ENCODE data around the gene ARHGAP26.
A peak's percentile ranks its signal among the peaks of the same experiment; 100 is the strongest.

Gene ARHGAP26

DNA sequence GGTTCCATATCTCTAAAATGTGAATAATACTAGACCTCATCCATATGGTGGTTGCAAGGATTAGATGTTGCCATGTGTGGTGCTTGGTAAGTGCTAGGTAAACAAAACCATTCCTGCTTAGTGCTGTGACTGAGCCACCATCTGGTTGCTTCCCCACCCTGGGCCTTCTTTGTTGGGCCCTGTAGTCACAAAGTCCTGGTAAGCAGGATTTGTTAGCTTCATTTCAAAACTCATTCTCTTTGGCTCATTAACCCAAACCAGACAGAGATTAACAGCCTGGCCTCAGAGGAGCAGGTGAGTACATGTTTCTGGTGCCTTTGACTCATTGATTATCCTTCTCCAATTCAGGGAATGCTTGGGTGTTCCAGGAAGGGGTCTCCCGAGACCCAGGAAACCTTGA, 240.2 kb downstream of the ARHGAP26 start:
- no peak for DNase-seq (ENCODE audit: low read depth in 2 of 2, low spot score in 1 of 2)

DNA sequence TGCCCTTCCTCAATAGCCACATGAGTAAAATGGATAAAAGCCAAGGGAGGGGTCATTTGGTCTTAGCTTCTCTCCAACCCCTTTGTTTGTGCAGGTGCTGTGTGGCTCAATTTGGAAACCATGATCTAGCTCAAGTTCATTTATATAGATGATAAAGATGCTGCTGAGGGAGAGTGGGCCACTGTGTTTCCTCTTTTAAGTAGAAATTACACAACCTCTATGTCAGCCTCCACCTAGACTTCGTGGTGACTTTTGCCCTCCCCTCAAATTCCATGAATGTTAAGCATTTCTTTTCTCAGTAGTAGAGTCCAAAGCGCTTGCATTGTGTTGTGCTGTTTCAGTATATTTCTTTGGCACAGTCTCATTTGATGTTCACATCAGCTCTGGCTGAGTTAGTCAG, 241.4 kb downstream of the ARHGAP26 start:
- DNase-seq (ENCODE audit: low read depth in 2 of 2, low spot score in 1 of 2): no peak

DNA sequence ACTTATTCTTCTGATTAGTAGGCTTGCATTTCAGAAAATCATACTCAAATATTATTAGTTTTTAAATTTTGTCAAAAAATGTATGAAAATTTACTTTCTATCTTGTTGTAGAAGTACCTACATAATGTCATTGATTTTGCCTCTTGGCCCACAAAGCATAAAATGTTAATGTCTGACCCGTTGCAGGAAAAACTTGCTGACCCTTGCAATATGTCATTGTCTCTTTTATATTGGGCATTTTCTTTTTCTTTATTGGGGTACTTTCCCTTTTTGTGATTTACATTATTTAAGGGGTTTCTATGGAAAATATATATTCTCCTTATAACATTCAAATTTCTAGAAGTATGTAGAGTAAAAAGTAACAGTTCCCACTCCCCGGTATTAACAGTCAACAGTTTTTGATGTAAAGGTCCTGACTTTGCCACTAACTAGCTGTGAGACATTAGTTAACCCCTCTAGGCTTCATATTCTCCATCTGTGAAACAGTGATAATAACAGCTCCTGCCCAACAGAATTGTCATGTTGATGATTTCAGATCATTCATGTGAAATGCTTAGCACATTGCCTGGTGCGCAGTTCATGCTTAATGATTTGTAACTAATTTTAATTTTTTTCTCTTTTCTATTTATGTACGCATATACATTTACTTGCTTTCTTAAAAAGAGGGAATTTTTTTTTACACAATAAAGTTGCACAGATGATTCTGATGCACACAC, 243.2 kb downstream of the ARHGAP26 start:
- no peak for DNase-seq (ENCODE audit: low read depth in 2 of 2, low spot score in 1 of 2)

DNA sequence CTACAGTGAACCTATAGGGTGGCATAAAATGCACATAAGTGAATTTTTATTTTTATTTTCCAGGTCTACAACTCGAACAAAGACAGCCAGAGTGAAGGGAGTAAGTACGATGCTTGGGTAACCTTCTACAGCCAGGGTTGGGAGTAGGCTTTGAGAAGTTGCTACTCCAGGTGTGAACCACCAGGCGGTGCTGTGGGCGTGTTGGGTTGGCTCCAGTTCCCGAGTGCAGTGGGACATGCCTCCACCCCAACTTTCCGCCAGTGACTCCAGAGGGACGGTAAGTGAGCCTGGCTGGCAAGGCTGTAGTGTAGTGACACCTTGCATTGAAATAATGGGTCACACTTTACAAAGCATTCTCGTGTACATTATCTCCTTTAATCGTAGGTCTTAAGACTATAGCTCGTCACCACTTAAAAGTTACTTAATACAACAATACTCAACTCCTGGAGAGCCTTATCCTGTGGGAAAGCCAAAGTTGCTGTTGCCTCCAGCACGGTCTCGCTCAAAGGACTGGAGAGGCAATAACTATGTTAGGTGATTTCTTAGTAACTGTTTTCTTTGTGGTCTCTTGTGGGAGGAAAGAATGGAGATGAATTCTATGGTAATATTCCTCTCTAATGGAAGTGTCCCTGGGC, 244.0 kb downstream of the ARHGAP26 start:
- DNase-seq (ENCODE audit: low read depth in 2 of 2, low spot score in 1 of 2): no peak

DNA sequence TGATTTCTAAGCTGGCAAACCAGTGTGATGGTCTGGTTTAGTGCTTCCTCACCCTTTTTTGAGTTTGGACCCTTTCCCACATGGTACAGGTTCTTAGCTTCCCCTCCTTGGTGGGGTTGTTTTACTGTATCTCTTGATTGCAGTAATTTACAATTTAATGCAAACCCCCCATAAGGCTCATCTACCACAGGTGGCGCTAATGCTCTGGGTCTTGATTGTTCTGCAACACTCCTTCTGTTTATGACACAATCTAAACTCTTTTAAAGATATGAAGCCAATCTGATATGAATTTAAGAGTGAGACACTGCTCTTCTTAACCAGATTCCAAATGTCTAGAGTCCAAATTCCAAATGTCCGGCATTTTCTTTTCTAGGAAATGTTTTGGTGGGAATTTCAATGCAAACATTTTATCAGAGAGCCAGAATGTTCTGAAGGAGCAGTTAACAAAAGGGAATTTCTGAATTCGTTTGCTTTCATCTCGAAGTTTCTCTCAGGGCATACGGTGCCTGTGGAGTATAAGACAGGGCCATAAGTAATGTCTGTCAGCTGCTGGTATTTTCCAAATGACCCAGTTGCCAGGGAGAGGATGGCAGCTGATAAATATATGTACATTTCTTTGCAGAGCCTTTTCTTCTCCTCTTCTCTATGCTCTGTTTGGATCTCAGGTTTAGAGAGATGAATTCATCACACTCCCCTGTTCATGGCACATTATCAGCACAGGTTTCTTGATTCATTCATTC, 246.8 kb downstream of the ARHGAP26 start:
- DNase-seq (ENCODE audit: low read depth in 2 of 2, low spot score in 1 of 2): peak; percentile 17 to 45

DNA sequence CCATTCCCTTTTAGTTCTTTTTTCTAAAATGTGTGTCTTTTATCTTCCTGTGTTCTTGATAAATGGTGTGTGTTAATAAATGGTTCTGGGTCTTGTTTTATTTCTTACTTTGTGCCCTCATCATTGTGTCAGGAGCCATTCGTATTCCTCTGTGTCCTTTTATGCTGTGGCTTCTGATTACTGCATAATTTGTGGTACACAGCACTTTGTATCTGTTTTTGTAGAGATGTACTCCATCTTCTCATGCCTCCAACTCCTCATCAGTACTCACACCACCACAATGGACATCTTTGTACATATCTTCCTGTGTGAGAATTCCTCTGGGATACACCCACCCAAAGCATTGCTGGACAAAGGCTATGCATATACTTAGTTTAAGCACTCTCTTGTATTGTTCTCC, 247.4 kb downstream of the ARHGAP26 start:
- DNase-seq (ENCODE audit: low read depth in 2 of 2, low spot score in 1 of 2): no peak

DNA sequence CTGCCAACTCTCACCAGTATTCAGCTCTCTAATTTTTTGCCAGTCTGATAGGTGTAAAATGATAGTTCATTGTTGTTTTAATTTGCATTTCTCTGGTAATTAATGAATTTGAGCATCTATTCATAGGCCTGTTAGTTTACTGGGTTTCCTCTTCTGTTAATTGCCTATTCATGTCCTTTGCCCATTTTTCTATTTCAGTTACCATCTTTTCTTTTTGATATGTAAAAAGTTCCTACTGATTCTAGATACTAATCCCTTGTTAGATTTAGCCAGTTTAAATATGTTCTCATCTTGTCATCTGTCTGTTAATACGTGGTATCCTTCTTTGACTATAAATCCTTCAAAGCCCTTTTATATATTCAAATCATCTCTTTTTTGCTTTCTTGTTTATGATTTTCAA, 247.8 kb downstream of the ARHGAP26 start:
- DNase-seq (ENCODE audit: low read depth in 2 of 2, low spot score in 1 of 2): no peak

DNA sequence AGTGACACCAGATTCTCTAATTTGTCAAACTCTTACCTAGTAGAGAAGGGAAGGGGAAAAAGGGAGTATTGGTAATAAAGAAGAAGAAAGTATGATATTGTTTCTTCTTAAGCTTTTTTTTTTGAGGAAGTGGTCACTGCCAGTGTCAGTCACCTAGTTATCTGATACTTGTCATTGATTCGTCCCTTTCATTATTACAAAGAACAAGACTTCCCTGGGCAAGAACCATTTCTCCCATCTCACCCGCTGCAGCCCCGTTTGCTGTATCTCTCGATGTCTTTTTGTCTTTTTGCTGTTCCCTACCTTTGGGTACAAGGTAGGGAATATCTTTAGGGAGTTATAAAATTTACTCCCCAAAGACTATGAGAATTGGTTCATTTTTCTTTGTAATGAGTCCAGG, 249.0 kb downstream of the ARHGAP26 start:
- DNase-seq (ENCODE audit: low read depth in 2 of 2, low spot score in 1 of 2): no peak

DNA sequence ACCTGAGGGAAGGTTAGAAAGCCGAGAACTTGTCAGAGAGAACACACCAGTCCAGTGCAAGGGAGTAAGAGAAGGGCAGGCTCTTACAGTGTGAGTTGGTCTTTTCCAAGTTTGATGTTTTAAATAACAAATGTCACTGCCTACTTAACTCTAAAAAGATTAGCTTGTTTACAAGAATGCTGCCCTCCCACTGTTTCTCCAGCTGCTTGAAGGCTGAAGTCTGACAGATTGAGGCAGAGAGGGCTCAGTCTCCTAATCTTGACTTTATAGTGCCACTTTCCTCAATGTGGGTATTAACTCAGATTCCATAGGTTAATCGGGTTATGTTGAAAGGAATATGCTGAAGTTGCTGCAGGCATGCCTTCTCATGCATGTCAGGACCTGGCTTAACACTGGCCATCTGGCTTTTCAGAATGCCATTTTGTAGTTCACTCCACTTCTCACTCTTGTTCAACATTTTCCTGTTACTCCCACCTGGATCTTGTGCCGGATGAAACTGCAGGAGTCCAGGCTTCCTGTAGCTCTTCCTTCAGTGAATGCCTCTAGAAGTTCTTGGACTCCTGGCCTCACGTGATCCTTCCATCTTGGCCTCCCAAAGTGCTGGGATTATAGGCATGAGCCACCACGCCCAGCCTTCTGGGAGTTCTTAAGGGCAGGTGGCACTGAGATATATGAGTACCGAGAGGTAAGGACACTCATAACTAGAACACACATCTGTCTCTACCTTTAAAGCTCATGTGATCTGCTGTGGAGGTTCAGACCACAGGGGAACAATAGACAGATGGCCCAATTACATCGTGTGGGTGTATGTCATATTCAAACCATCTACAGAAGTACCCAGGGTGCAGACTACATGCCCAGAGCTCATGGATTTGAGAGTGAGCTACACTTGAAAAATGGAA, 249.7 kb downstream of the ARHGAP26 start:
- no peak for DNase-seq (ENCODE audit: low read depth in 2 of 2, low spot score in 1 of 2)

DNA sequence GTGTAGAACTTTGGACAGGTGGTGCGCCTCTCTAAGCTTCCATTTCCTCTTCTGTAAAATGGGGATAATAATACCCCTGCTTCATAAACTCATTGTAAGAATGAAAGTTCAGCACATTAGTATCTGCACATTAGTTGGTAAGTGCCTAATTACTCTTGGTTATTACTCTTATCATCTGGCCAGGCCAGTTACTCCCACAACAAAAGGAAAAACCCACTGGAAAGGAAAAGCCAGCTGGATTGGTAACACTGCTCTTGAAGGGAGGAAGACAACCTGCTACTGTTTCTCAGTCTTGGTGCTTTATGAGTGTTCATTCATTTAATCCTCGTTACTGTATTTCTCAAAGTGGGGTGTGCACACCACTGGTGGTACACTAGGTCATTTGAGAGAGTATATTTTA, 251.4 kb downstream of the ARHGAP26 start:
- DNase-seq (ENCODE audit: low read depth in 2 of 2, low spot score in 1 of 2): no peak

DNA sequence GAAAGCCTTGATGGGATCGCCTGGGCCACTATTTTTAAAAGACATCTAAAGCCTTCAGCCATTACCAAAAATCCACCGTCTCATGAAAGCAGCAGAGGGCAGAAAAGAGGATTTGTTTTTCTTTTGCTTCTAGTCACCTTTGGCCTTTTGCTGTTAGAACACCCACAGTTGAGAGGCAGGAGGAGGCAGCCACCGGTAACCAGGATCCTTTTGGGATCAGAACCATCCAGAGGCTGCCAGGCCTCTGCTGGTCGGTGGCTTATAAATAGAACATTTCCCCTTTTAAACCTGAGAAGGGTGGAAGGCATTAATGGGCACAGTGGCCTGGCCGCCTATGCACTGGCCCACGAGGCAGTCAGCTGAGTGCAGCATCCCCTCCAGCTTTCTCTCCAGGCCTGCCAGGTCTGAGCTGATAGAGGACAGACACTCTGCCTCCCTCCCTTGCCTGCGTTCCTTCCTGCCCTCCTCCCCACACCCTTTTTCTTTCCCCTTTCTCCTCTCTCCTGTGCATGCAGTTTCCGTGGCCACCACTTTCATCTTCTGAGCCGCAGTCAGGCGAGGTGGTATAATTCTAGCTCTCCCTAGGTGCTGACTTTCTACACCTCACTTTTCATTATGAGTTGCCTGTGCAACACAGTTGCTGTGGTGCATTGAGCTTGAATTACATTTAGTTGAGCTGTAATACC, 253.4 kb downstream of the ARHGAP26 start:
- no peak for DNase-seq (ENCODE audit: low read depth in 2 of 2, low spot score in 1 of 2)

DNA sequence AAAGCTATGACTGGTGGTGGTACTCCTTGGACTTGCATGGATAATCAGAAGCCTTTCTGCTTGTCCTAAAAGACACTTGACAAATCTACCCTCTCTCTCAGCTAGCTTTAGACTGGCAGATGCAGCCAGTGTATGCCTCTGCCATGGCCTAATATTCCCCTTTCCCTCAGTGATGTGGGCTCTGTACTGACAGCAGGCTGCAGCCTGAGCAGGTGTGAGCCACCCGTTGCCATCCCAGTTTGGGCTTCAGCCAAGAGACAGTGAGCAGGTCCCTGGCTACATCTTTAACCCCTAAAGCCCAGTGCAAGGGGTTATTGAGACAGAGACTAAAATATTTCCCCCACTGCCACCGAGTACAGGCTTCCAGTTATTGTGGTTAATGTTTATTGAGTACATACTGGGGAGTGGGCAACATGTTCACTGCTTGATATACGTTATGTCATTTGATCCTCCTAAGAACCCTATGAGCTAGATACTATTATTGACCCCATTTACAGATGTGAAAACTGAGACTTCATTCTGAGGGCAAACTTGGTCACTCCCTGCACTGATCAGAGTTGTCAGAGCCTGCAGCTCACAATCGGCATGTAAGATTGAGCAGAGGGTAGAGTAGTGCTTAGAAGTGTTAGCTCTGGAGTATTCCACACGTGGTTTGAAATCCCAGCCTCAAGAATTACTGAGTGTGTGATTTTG, 254.2 kb downstream of the ARHGAP26 start:
- no peak for DNase-seq (ENCODE audit: low read depth in 2 of 2, low spot score in 1 of 2)

DNA sequence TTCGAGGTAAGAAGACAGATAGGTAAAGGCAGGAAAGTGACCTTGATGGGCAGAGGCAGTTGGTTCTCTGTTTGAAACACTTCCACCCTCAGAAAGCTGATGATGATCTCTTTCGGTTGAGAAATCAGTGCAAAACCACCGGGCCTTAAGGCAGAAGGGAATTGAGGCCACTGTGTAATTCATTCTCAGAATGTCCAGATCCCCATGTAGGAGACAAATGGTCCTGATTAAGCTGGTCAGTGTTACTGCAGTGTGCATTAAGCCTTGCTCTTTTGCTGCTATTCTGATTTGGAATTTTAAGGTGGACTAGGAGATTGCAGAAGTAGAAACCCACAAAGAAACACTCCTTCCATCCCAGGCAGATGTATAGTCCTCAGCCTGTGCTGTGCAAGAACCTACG, 255.2 kb downstream of the ARHGAP26 start:
- no peak for DNase-seq (ENCODE audit: low read depth in 2 of 2, low spot score in 1 of 2)

DNA sequence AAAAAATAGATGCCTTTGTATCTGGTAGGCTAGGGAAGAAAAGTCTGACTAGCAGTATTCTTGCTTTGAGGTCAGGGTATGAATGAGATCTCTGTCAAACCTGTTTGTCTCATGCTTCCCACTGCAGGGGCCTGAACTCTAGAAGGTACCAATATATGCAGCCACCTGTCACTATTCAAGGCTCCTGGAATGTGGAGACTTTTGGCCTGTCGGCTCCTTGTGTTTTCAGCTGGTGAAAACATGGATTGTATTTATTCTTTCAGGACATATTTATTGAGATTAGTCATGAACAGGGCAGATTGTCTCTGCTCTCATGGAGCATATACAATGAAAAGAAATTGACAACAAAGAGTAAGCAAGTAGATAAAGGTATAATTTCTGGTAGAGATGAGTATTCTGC, 255.8 kb downstream of the ARHGAP26 start:
- DNase-seq (ENCODE audit: low read depth in 2 of 2, low spot score in 1 of 2): no peak

DNA sequence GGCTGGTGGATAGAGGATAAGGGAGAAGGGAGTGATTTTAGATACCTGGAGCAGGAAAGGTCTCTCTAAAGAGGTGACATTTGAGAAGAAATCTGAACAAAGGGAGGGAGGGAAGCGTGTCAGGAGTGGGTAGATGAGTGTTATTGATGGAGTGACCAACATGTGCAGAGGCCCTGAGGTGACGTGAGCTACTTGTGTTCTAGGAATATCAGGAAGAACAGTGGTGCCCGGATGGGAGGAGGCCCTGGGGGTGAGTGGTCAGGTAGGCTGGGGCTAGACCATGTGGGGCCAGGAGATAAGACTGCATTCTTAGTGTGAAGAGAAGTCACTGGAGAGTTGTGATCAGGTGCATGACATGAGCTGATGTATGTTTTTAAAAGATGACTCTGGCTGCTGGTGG, 256.2 kb downstream of the ARHGAP26 start:
- DNase-seq (ENCODE audit: low read depth in 2 of 2, low spot score in 1 of 2): no peak

DNA sequence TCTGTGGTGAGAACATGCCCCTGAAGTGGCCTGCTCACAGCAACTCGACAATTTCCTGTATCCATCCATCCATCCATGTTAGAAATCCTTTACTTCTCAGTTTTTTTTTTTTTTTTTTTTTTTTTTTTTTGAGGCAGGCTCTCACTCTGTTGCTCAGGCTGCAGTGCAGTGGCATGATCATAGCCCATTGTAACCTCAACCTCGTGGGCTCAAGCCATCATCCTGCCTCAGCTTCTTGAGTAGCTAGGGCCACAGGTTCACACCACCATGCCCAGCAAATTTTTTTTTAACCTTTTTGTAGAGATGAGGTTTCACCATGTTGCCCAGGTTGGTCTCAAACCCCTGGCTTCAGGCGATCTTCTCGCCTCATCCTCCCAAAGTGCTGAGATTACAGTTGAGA, 259.1 kb downstream of the ARHGAP26 start:
- no peak for DNase-seq (ENCODE audit: low read depth in 2 of 2, low spot score in 1 of 2)

DNA sequence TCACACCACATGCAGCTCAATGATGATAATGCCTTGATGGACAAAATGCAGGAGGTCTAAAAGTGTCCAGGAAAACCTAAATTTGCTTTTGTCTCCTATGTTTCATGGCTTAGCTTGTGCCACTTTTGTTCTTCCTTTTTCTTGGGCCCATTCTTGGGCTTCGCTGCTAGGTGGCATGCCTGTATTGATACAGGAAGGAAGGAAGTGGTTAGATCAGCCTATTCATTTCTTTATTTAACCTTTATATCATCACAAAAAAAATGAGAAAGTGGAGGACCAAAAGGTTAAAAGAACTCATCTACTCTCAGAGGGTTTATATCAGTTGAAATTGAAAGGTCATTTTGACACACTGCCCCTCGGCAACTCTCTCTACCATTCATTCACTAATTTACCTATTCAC, 260.2 kb downstream of the ARHGAP26 start:
- no peak for DNase-seq (ENCODE audit: low read depth in 2 of 2, low spot score in 1 of 2)

DNA sequence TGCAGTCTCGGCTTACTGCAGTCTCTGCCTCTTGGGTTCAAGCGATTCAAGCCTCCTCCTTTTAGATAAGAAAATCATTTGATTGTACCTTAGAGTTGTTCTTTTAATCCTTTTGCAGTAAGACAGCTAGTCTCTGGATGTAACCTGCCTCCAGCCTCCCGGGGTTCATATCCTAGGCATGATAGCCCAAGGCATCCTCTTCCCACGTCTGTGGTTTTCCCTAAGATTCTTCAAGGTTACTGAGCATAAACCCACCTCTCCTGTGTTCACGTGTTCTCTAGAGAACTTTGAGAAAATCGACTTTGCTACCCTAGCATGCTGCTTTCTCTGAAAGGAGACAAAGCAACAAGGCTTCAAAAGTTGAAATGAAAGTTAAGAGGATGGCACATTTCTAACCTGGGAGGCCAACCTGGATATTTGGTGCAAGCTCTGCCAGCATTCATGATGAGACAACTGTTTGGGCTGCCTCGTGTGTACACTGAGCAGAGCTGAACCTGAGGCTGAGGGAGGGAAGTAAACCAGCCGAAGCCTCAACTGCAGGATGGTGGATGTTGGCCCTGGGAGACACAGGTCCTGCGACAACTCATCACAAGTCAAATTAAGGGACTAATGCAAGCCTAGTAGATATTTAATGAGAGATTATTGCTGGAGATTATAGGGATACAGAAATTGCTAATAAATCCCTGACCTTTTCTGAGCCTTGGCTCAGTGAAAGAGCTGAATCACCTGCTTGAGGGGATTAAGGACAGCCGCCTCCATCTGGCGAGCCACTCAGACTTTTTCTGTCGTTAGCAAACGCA, 261.8 kb downstream of the ARHGAP26 start:
- no peak for DNase-seq (ENCODE audit: low read depth in 2 of 2, low spot score in 1 of 2)

DNA sequence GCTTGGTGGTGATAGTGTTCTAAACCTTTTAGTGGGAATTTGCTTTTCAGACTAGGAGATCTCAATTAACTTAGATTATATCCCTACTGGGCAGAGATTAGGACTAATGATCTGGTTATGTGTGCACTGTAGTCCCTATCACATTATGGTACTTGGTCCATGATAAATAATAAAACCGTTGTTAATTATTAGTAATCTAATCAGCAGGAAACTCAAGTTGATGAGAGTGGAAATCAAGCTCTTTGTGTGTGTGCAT, 262.3 kb downstream of the ARHGAP26 start:
- DNase-seq (ENCODE audit: low read depth in 2 of 2, low spot score in 1 of 2): no peak
